Mesenchymal stem cell (in vitro differentiated cells and primary cell): ENCODE measurements around the gene TBCD.

Experiments used
- DNase-seq: peaks from one replicate; pipeline ENCODE4 v3.0.0-alpha.2; 2013
- H2AFZ ChIP-seq: one replicate; pipeline ENCODE4 v1.6.1; 2013; ENCODE audit warnings: low read depth, mild to moderate bottlenecking, control low read depth, inconsistent platforms, low read length, moderate library complexity
- H2AK5ac ChIP-seq: 2 replicates; pipeline ENCODE4 v1.6.1; 2013; ENCODE audit warnings: low read length, moderate library complexity, mild to moderate bottlenecking, inconsistent platforms; ENCODE audit not compliant: severe bottlenecking
- H2BK120ac ChIP-seq: one replicate; pipeline ENCODE4 v1.6.1; 2013; ENCODE audit warnings: low read depth, mild to moderate bottlenecking, inconsistent platforms, low read length, moderate library complexity
- H2BK12ac ChIP-seq, 2 experiments: one replicate each; pipeline ENCODE4 v1.6.1; 2013; ENCODE audit warnings: inconsistent platforms in 2 of 2, low read length in 2 of 2, mild to moderate bottlenecking in 2 of 2, moderate library complexity in 2 of 2, control low read depth in 1 of 2
- H2BK15ac ChIP-seq: one replicate; pipeline ENCODE4 v1.6.1; 2013; ENCODE audit warnings: mild to moderate bottlenecking, low read depth, inconsistent platforms; ENCODE audit not compliant: poor library complexity, severe bottlenecking
- H2BK5ac ChIP-seq: 2 replicates; pipeline ENCODE4 v1.6.1; 2013; ENCODE audit warnings: low read depth, mild to moderate bottlenecking, low read length, control low read depth, inconsistent platforms; ENCODE audit not compliant: poor library complexity, severe bottlenecking
- H3K14ac ChIP-seq, 2 experiments: one replicate each; pipeline ENCODE4 v1.6.1; 2013; ENCODE audit warnings: inconsistent platforms in 2 of 2, low read length in 2 of 2, control low read depth in 1 of 2, mild to moderate bottlenecking in 1 of 2, moderate library complexity in 1 of 2
- H3K18ac ChIP-seq, 2 experiments: one replicate each; pipeline ENCODE4 v1.6.1; 2013; ENCODE audit warnings: inconsistent platforms in 2 of 2, low read length in 2 of 2, control low read depth in 1 of 2, low read depth in 1 of 2, mild to moderate bottlenecking in 1 of 2
- H3K23ac ChIP-seq, 2 experiments: one replicate each; pipeline ENCODE4 v1.6.1; 2013; ENCODE audit warnings: inconsistent platforms in 2 of 2, low read length in 2 of 2, mild to moderate bottlenecking in 2 of 2, moderate library complexity in 2 of 2, control low read depth in 1 of 2
- H3K27ac ChIP-seq: 2 replicates; pipeline ENCODE4 v1.5.1; 2013; ENCODE audit warnings: mild to moderate bottlenecking, moderate library complexity, low read length, control low read depth, inconsistent platforms; ENCODE audit not compliant: poor library complexity, severe bottlenecking
- H3K27me3 ChIP-seq, 2 experiments: 2 replicates each; pipeline versions ENCODE4 v1.6.1 to v1.7.0; 2013; ENCODE audit warnings: low read length in 2 of 2, mild to moderate bottlenecking in 2 of 2, moderate library complexity in 2 of 2, control low read depth in 1 of 2, inconsistent platforms in 1 of 2; ENCODE audit not compliant: control insufficient read depth in 1 of 2, insufficient read depth in 1 of 2
- H3K36me3 ChIP-seq, 2 experiments: 2 replicates each; pipeline versions ENCODE4 v1.6.1 to v1.7.0; 2013; ENCODE audit warnings: low read length in 2 of 2, control low read depth in 1 of 2, inconsistent platforms in 1 of 2, low read depth in 1 of 2, mild to moderate bottlenecking in 1 of 2; ENCODE audit not compliant: insufficient read depth in 2 of 2, control insufficient read depth in 1 of 2
- H3K4ac ChIP-seq, 2 experiments: one replicate each; pipeline ENCODE4 v1.6.1; 2013; ENCODE audit warnings: inconsistent platforms in 2 of 2, low read length in 2 of 2, mild to moderate bottlenecking in 2 of 2, moderate library complexity in 2 of 2, control low read depth in 1 of 2, low read depth in 1 of 2
- H3K4me1 ChIP-seq: 2 replicates; pipeline ENCODE4 v1.6.1; 2013; ENCODE audit warnings: low read depth, low read length, control low read depth; ENCODE audit not compliant: control insufficient read depth, insufficient read depth
- H3K4me2 ChIP-seq: 2 replicates; pipeline ENCODE4 v1.6.1; 2013; ENCODE audit warnings: low read length, mild to moderate bottlenecking, inconsistent platforms; ENCODE audit not compliant: poor library complexity, severe bottlenecking
- H3K4me3 ChIP-seq, 2 experiments: 2 replicates each; pipeline versions ENCODE4 v1.5.1 to v1.7.0; 2013; ENCODE audit warnings: low read length in 2 of 2, mild to moderate bottlenecking in 2 of 2, control low read depth in 1 of 2, low read depth in 1 of 2; ENCODE audit not compliant: insufficient read depth in 1 of 2
- H3K79me1 ChIP-seq: replicated peaks from 2 replicates; pipeline ENCODE4 v1.6.1; 2013; ENCODE audit warnings: mild to moderate bottlenecking, control low read depth, low read length, inconsistent platforms; ENCODE audit not compliant: poor library complexity, severe bottlenecking
- H3K9ac ChIP-seq: 2 replicates; pipeline ENCODE4 v1.7.0; 2013; ENCODE audit warnings: mild to moderate bottlenecking, low read length, moderate library complexity
- H3K9me3 ChIP-seq: 2 replicates; pipeline ENCODE4 v1.7.0; 2013; ENCODE audit warnings: mild to moderate bottlenecking, low read length; ENCODE audit not compliant: control insufficient read depth
- H4K8ac ChIP-seq: one replicate; pipeline ENCODE4 v1.6.1; 2013; ENCODE audit warnings: inconsistent platforms, mild to moderate bottlenecking, low read length, moderate library complexity
- H4K91ac ChIP-seq: one replicate; pipeline ENCODE4 v1.6.1; 2013; ENCODE audit warnings: mild to moderate bottlenecking, low read length, inconsistent platforms
- WGBS: methylation state at CpG from one replicate; pipeline ENCODE4 v1.1.7; 2013; ENCODE audit warnings: mixed read lengths; 5-methylcytosine and 5-hydroxymethylcytosine counted together

Gene TBCD

GRCh38 chr17:82815790-82816305, 64.0 kb downstream of the TBCD start:
- no peak overlapping the region for H3K14ac ChIP-seq
- no peak overlapping the region for H2BK12ac ChIP-seq
- 89% methylated on average over 12 of the region's 13 CpGs for WGBS
- no peak overlapping the region for H3K4me3 ChIP-seq
- H2BK15ac ChIP-seq: no peak overlapping the region
- H2BK120ac ChIP-seq: no peak overlapping the region
- H3K9ac ChIP-seq: no peak overlapping the region
- no peak overlapping the region for H3K4ac ChIP-seq
- no peaks in the 10 kb centered on the region for H3K4me1 ChIP-seq
- H3K9me3 ChIP-seq: peaks cover 19% of the 10 kb centered on the region
- no peak for DNase-seq
- H3K27me3 ChIP-seq: no peaks in the 10 kb centered on the region
- H3K79me1 ChIP-seq: peaks cover 4% of the 10 kb centered on the region
- H2BK5ac ChIP-seq: no peak overlapping the region
- peaks cover 51 to 80% of the 10 kb centered on the region in 2 experiments for H3K36me3 ChIP-seq
- H2AK5ac ChIP-seq: no peak overlapping the region
- H3K4me2 ChIP-seq: no peak overlapping the region
- H3K23ac ChIP-seq: no peak overlapping the region
- no peak overlapping the region for H3K27ac ChIP-seq
- H3K18ac ChIP-seq: no peak overlapping the region
- no peak overlapping the region for H2AFZ ChIP-seq
- no peak overlapping the region for H4K8ac ChIP-seq
- H4K91ac ChIP-seq: no peak overlapping the region

- Histone ChIP-seq H3K79me1 (peaks cover 7% of the 10 kb centered on the region), H3K14ac (no peak overlapping the region), H3K4me2 (no peak overlapping the region), H3K4me1 (no peaks in the 10 kb centered on the region), H2AFZ (no peak overlapping the region), H2BK120ac (no peak overlapping the region), H3K4me3 (no peak overlapping the region), H3K27me3 (no peaks in the 10 kb centered on the region), H2BK5ac (no peak overlapping the region), H3K23ac (no peak overlapping the region), H3K9ac (no peak overlapping the region), H2BK12ac (no peak overlapping the region), H2AK5ac (no peak overlapping the region), H3K36me3 (peaks cover 49 to 78% of the 10 kb centered on the region in 2 experiments), H3K9me3 (peaks cover 24% of the 10 kb centered on the region), H3K27ac (no peak overlapping the region), H3K18ac (no peak overlapping the region), H2BK15ac (no peak overlapping the region), H4K8ac (no peak overlapping the region), H3K4ac (no peak overlapping the region), H4K91ac (no peak overlapping the region)
- DNase-seq: no peak
- WGBS: 100% methylated on average over 3 of the region's 7 CpGs
These were observed 64.5 kb downstream of the TBCD start for GRCh38 chr17:82816358-82816757.

DNA sequence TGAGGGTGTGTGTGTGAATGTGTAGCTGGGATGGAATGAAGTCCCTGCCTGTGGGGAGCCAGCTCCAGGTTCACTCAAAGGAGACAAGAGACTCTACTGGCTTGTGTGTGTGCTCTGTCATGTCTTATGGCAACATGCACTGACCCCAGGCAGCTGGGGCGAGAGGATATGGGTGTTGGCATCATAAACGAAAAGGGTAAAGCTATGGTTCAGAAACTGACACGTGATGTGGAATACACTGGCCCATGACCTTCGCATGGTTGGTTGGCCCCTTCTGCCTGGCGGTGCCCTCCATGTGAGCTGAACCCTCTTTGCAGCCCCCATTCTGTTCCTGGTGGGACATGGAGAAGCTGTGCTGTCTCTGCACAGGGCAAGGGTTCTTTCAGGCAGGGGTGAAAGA, 66.1 kb downstream of the TBCD start:
- Histone ChIP-seq H2BK120ac (no peak overlapping the region), H3K14ac (no peak overlapping the region), H3K27ac (no peak overlapping the region), H3K4me2 (no peak overlapping the region), H4K91ac (no peak overlapping the region), H2BK12ac (no peak overlapping the region), H3K4me1 (no peaks in the 10 kb centered on the region), H3K36me3 (peaks cover 47 to 78% of the 10 kb centered on the region in 2 experiments), H2AK5ac (no peak overlapping the region), H2BK5ac (no peak overlapping the region), H4K8ac (no peak overlapping the region), H3K9ac (no peak overlapping the region), H2BK15ac (no peak overlapping the region), H3K4me3 (no peak overlapping the region), H3K79me1 (peaks cover 14% of the 10 kb centered on the region), H3K4ac (no peak overlapping the region), H3K18ac (no peak overlapping the region), H3K9me3 (peaks cover 27% of the 10 kb centered on the region), H3K23ac (no peak overlapping the region), H3K27me3 (no peaks in the 10 kb centered on the region), H2AFZ (no peak overlapping the region)
- DNase-seq: no peak
- 99% methylated on average over 5 of the region's 5 CpGs for WGBS

DNA sequence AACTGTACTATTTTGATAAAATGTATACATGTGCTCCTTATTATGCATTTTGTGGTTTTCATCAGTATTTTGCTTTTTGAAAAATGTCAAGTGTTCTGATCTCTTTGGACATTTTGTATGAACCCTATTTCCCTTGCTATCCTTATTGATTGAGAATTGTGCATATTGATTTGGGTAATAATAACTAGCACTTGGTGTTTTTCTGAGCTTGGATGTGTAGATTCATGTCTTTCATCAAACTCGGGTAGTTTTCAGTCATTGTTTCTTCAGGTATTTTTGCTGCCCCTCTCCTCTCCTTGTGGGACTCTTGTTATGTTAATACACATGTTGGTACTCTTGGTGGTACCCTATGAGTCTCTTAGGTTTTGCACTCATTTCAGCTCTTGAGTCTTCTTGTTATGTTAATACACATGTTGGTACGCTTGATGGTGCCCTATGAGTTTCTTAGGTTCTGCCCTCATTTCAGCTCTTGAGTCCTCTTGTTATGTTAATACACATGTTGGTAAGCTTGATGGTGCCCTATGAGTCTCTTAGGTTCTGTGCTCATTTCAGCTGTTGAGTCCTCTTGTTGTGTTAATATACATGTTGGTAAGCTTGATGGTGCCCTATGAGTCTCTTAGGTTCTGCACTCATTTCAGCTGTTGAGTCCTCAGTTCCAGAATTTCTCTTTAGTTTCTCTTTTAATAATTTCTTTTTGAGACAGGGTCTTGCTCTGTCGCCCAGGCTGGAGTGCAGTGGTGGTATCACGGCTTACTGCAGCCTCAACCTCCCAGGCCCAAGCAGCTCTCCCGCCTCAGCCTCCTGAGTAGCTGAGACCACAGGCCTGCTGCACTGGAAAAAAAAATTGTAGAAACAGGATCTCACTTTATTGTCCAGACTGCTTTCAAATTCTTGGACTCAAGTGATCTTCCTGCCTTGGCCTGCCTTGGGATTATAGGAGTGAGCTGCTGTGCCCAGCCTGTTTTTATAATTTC, 68.7 kb downstream of the TBCD start:
- Histone ChIP-seq H4K91ac (no peak overlapping the region), H2BK120ac (no peak overlapping the region), H2BK5ac (no peak overlapping the region), H3K9me3 (peaks cover 27% of the 10 kb centered on the region), H3K4me3 (peak overlapping the region in 1 of 2 experiments; percentile 24), H3K4ac (no peak overlapping the region), H2AFZ (no peak overlapping the region), H3K27ac (no peak overlapping the region), H3K4me2 (no peak overlapping the region), H3K36me3 (peaks cover 33 to 61% of the 10 kb centered on the region in 2 experiments), H2BK12ac (no peak overlapping the region), H2AK5ac (no peak overlapping the region), H2BK15ac (no peak overlapping the region), H4K8ac (no peak overlapping the region), H3K79me1 (peaks cover 20% of the 10 kb centered on the region), H3K23ac (no peak overlapping the region), H3K27me3 (no peaks in the 10 kb centered on the region), H3K4me1 (no peaks in the 10 kb centered on the region), H3K14ac (no peak overlapping the region), H3K9ac (no peak overlapping the region), H3K18ac (no peak overlapping the region)
- WGBS: 99% methylated on average over 5 of the region's 5 CpGs
- DNase-seq: no peak
